Karpas-422 (cell line): ENCODE results near the gene ZRSR2. TPM values are rescaled to one million over a fixed set of nuclear protein-coding genes. Genes with fewer than 3 reads are reported as not detected.
A peak's percentile ranks its signal among the peaks of the same experiment; 100 is the strongest.
"Not testable (repeated sequence)": the region's sequence is repeated elsewhere in the genome, so short reads cannot be mapped to it uniquely, and the experiment has no call there.

ENCODE experiments used
- DNase-seq: peaks from one replicate; pipeline ENCODE4 v3.0.0-alpha.2; 2015
- H2AFZ ChIP-seq: fragments of 200-600 bp; sonication (generic); 2 replicates; pipeline ENCODE4 v1.6.1; 2014; ENCODE audit warnings: antibody characterized with exemption, low read length, mixed read lengths
- H3K27ac ChIP-seq: fragments of 200-600 bp; sonication (generic); 2 replicates; pipeline ENCODE4 v1.5.1; 2014; ENCODE audit warnings: mild to moderate bottlenecking, low read length, moderate library complexity
- H3K27me3 ChIP-seq: fragments of 200-600 bp; sonication (generic); 2 replicates; pipeline ENCODE4 v1.6.1; 2014; ENCODE audit warnings: low read length, mixed read lengths
- H3K36me3 ChIP-seq: fragments of 200-600 bp; sonication (generic); 2 replicates; pipeline ENCODE4 v1.6.1; 2014; ENCODE audit warnings: low read length, mixed read lengths; ENCODE audit not compliant: insufficient read depth
- H3K4me1 ChIP-seq: fragments of 200-600 bp; sonication (generic); 2 replicates; pipeline ENCODE4 v1.6.1; 2014; ENCODE audit warnings: mild to moderate bottlenecking, low read length, mixed read lengths
- H3K4me2 ChIP-seq: fragments of 200-600 bp; sonication (generic); 2 replicates; pipeline ENCODE4 v1.6.1; 2014; ENCODE audit warnings: low read length, low read depth, mild to moderate bottlenecking; ENCODE audit not compliant: poor library complexity, severe bottlenecking
- H3K4me3 ChIP-seq: fragments of 200-600 bp; sonication (generic); 2 replicates; pipeline ENCODE4 v1.5.1; 2014; ENCODE audit warnings: mild to moderate bottlenecking, antibody characterized with exemption, low read length, mixed read lengths
- H3K79me2 ChIP-seq: fragments of 200-600 bp; sonication (generic); 2 replicates; pipeline ENCODE4 v1.6.1; 2014; ENCODE audit warnings: mild to moderate bottlenecking, low read length, mixed read lengths
- H3K9ac ChIP-seq: fragments of 200-600 bp; sonication (generic); 2 replicates; pipeline ENCODE4 v1.6.0; 2014; ENCODE audit warnings: low read length
- H3K9me2 ChIP-seq: fragments of 200-600 bp; sonication (generic), shearing (Covaris generic); replicated peaks from 2 replicates; pipeline ENCODE4 v1.6.0; 2014; ENCODE audit warnings: mild to moderate bottlenecking, low read length, moderate library complexity; ENCODE audit not compliant: insufficient read depth
- H3K9me3 ChIP-seq: fragments of 300-700, 200-600 bp; sonication (generic); 2 replicates; pipeline ENCODE4 v1.6.1; 2014; ENCODE audit warnings: low read length, mixed read lengths
- H4K20me1 ChIP-seq: fragments of 200-600 bp; sonication (generic); 2 replicates; pipeline ENCODE4 v1.6.1; 2014; ENCODE audit warnings: mild to moderate bottlenecking, antibody characterized with exemption, low read length, low read depth; ENCODE audit not compliant: insufficient read depth
- total RNA-seq: library from RNA; depleted of rRNA; stranded (reverse); fragments of >200 nt; shearing (Covaris generic); gene quantifications from 2 replicates; pipeline ENCODE4 v1.2.3, GENCODE V29; 2014; ENCODE audit warnings: low replicate concordance

ZRSR2 gene
- total RNA-seq, 1 experiment from 2014 or later: 13.4 TPM

GRCh38 chrX:15825936-15826335 lies 35.7 kb downstream of the ZRSR2 start:
- peaks cover 7% of the 10 kb centered on the region; the same call in 1 of the 2 replicates for H3K79me2 ChIP-seq
- no peak overlapping the region for H3K4me2 ChIP-seq
- H4K20me1 ChIP-seq: no peaks in the 10 kb centered on the region
- no peak overlapping the region for H2AFZ ChIP-seq
- no peak overlapping the region for H3K9ac ChIP-seq
- no peaks in the 10 kb centered on the region for H3K9me3 ChIP-seq
- no peaks in the 10 kb centered on the region for H3K27me3 ChIP-seq
- no peak overlapping the region for H3K4me3 ChIP-seq
- no peaks in the 10 kb centered on the region for H3K9me2 ChIP-seq
- H3K27ac ChIP-seq: no peak overlapping the region
- H3K36me3 ChIP-seq: peaks cover 42% of the 10 kb centered on the region; the same call in 1 of the 2 replicates
- H3K4me1 ChIP-seq: peaks cover 7% of the 10 kb centered on the region
- no peak for DNase-seq

GRCh38 chrX:15829217-15829616 lies 38.9 kb downstream of the ZRSR2 start:
- Histone ChIP-seq H3K4me3 (no peak overlapping the region), H4K20me1 (no peaks in the 10 kb centered on the region)

GRCh38 chrX:15831347-15831746 lies 41.1 kb downstream of the ZRSR2 start:
- not testable (repeated sequence) for H3K27me3 ChIP-seq, DNase-seq, H3K9me3 ChIP-seq, H4K20me1 ChIP-seq, H3K4me1 ChIP-seq, H3K9me2 ChIP-seq, H3K9ac ChIP-seq, H3K4me2 ChIP-seq, H2AFZ ChIP-seq, H3K4me3 ChIP-seq, H3K27ac ChIP-seq
- peaks cover 19% of the 10 kb centered on the region; the same call in 1 of the 2 replicates for H3K36me3 ChIP-seq
- H3K79me2 ChIP-seq: peaks cover 23% of the 10 kb centered on the region; the same call in 1 of the 2 replicates

More at GRCh38 chrX:15829217-15829616, 38.9 kb downstream of the ZRSR2 start:
- H3K9ac ChIP-seq: no peak overlapping the region
- peaks cover 35% of the 10 kb centered on the region; the same call in 1 of the 2 replicates for H3K36me3 ChIP-seq
- no peak overlapping the region for H2AFZ ChIP-seq
- no peak overlapping the region for H3K27ac ChIP-seq
- H3K4me1 ChIP-seq: peaks cover 9% of the 10 kb centered on the region
- no peaks in the 10 kb centered on the region for H3K9me2 ChIP-seq
- no peak overlapping the region for H3K4me2 ChIP-seq
- no peak for DNase-seq
- peaks cover 16% of the 10 kb centered on the region; the same call in 1 of the 2 replicates for H3K79me2 ChIP-seq
- no peaks in the 10 kb centered on the region for H3K9me3 ChIP-seq
- H3K27me3 ChIP-seq: no peaks in the 10 kb centered on the region

GRCh38 chrX:15834053-15834452 lies 43.8 kb downstream of the ZRSR2 start:
- DNase-seq: no peak
- Histone ChIP-seq H4K20me1 (no peaks in the 10 kb centered on the region), H3K9me3 (no peaks in the 10 kb centered on the region), H3K9ac (no peak overlapping the region), H3K36me3 (peaks cover 8% of the 10 kb centered on the region; the same call in 1 of the 2 replicates), H3K4me3 (no peak overlapping the region), H3K27ac (no peak overlapping the region), H2AFZ (no peak overlapping the region), H3K27me3 (no peaks in the 10 kb centered on the region), H3K4me2 (no peak overlapping the region), H3K79me2 (peaks cover 28% of the 10 kb centered on the region), H3K9me2 (no peaks in the 10 kb centered on the region), H3K4me1 (peaks cover 9% of the 10 kb centered on the region)

DNA sequence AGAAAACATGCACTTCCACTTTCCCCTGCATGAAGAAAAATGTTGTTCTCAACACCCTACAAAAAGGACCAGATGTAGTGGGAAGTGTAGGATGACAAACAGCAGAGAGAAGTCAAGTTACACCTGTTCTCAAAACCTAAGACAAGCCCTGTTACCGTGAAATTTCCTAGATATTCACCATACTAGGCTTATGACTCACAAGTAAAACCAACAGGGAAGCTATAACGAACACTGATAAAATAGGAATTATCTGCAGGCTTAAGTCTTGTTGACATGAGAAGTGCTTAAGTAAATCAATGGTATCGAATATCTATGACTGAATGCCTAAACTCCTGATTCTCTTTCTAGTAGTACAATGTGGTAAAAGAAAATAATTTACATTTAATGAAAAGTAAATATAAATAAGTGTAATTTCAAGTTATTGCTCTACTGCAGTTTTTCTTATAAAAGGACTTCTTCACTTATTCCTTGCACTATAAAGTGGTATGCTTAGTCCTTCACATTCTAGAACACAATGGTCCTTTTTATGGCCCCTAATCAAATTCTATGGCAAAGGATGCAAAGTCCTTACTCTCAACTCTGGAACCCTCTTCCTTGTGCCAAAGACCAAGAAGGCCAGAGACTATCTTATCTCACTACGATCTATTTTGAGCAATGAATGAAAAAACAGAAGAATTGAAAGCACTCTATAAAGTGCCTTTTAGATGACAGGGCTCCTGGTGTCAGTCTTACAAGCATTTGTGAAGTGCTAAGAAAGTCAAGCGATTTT lies 44.7 kb downstream of the ZRSR2 start:
- Histone ChIP-seq H2AFZ (no peak overlapping the region), H3K27me3 (no peaks in the 10 kb centered on the region), H3K79me2 (peaks cover 23% of the 10 kb centered on the region), H3K4me1 (peaks cover 3% of the 10 kb centered on the region; the same call in 1 of the 2 replicates), H3K9me3 (no peaks in the 10 kb centered on the region), H3K9ac (no peak overlapping the region), H3K4me2 (no peak overlapping the region), H3K9me2 (no peaks in the 10 kb centered on the region), H4K20me1 (no peaks in the 10 kb centered on the region), H3K27ac (no peak overlapping the region), H3K4me3 (no peak overlapping the region), H3K36me3 (peaks cover 2% of the 10 kb centered on the region; the same call in 1 of the 2 replicates)
- DNase-seq: no peak

DNA sequence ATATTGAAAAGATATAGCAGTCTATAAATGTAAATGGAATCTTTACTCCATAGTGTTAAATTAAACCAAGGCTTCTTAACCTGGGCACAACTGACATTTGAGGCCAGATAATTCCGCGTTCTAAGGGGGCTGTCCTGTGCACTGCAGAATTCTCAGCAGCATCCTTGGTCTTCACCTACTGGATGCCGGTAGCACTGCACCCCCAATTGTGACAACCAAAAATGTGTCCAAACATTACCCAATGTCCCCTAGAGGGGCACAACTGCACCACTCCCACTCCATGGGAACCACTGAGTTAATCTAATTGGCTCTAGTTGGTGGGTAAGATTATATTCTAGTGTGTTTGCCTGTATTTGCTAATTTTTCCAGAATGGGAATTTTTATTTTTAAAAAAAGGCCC lies 47.7 kb downstream of the ZRSR2 start:
- Histone ChIP-seq H3K79me2 (peaks cover 39% of the 10 kb centered on the region), H4K20me1 (no peaks in the 10 kb centered on the region), H3K9me3 (no peaks in the 10 kb centered on the region), H3K9me2 (no peaks in the 10 kb centered on the region), H3K9ac (no peak overlapping the region), H3K4me2 (no peak overlapping the region), H3K4me3 (no peak overlapping the region), H3K27me3 (no peaks in the 10 kb centered on the region), H3K36me3 (peaks cover 21% of the 10 kb centered on the region; the same call in 1 of the 2 replicates), H2AFZ (no peak overlapping the region), H3K4me1 (no peaks in the 10 kb centered on the region), H3K27ac (no peak overlapping the region)
- DNase-seq: peak; percentile 66

DNA sequence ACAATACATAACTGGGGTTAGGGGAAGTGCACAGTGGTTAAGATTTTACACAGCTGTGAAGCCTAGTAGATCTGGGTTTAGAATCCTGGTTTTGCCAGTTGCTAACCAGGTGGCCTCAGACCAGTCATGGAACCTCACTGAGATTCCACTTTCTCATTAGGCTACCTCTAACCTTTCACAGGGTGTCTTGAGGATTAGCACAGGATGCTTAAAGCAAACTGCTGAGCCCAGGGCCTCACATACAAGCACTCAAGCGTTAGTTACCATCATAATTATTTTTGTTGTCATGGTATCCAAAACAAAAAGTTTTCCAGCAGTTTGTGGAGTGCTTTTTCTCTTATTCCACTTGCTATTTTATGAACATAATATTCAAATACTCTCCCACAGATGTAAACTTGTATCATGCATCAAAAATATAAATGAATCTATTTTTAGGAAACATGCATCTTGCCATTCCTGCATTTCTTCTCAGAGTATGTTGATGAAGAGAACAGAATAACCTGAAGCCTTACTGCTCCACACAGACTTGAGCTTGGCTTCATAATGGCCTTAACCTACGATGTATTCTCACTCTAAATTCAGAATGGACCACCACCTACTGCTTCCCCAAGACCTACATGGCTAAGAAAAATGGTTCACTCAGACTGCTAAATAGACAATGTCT lies 51.7 kb downstream of the ZRSR2 start:
- H3K27ac ChIP-seq: no peak overlapping the region
- H4K20me1 ChIP-seq: no peaks in the 10 kb centered on the region
- H3K4me1 ChIP-seq: peaks cover under 1% of the 10 kb centered on the region; the same call in 1 of the 2 replicates
- no peaks in the 10 kb centered on the region for H3K9me2 ChIP-seq
- H3K36me3 ChIP-seq: peaks cover 41% of the 10 kb centered on the region; the same call in 1 of the 2 replicates
- no peak overlapping the region for H2AFZ ChIP-seq
- no peak for DNase-seq
- no peaks in the 10 kb centered on the region for H3K9me3 ChIP-seq
- no peak overlapping the region for H3K4me2 ChIP-seq
- H3K79me2 ChIP-seq: peaks cover 32% of the 10 kb centered on the region
- H3K4me3 ChIP-seq: no peak overlapping the region
- no peaks in the 10 kb centered on the region for H3K27me3 ChIP-seq
- H3K9ac ChIP-seq: no peak overlapping the region

- no peaks in the 10 kb centered on the region for H3K27me3 ChIP-seq
- H3K9me3 ChIP-seq: no peaks in the 10 kb centered on the region
- H3K9me2 ChIP-seq: no peaks in the 10 kb centered on the region
- DNase-seq: no peak
- peaks cover 20% of the 10 kb centered on the region for H3K4me1 ChIP-seq
- H4K20me1 ChIP-seq: 0 out of 2 replicates have a peak, but pooled peaks cover under 1% of the 10 kb centered on the region
- H3K27ac ChIP-seq: no peak overlapping the region
- no peak overlapping the region for H3K4me3 ChIP-seq
- peaks cover 50% of the 10 kb centered on the region; the same call in 1 of the 2 replicates for H3K36me3 ChIP-seq
- no peak overlapping the region for H3K4me2 ChIP-seq
- H3K9ac ChIP-seq: no peak overlapping the region
- H2AFZ ChIP-seq: no peak overlapping the region
- peaks cover 44% of the 10 kb centered on the region for H3K79me2 ChIP-seq
These were observed 53.7 kb downstream of the ZRSR2 start for GRCh38 chrX:15843960-15844359.
